GM21528 (cell line): ENCODE data around the gene RPL10.
"Not testable (repeated sequence)": the region's sequence is repeated elsewhere in the genome, so short reads cannot be mapped to it uniquely, and the experiment has no call there.

Source experiments
- ATAC-seq: cut with Tn5 transposase; IDR thresholded peaks from one replicate; pipeline ENCODE4 v1.9.1; 2021; ENCODE audit warnings: mild to moderate bottlenecking, moderate library complexity; ENCODE audit not compliant: unreplicated experiment, low FRiP score

RPL10 gene

GRCh38 chrX:154399527-154400368 lies 1.6 kb downstream of the RPL10 start:
- ATAC-seq, result no peak

GRCh38 chrX:154400369-154400817 lies 2.2 kb downstream of the RPL10 start:
- ATAC-seq, result not testable (repeated sequence)

- no peak for ATAC-seq
Measured at GRCh38 chrX:154401045-154401799, 3.0 kb downstream of the RPL10 start.

- no peak for ATAC-seq
Measured at GRCh38 chrX:154401918-154402621, 3.9 kb downstream of the RPL10 start.

- no peak for ATAC-seq
Measured at GRCh38 chrX:154402622-154403127, 4.5 kb downstream of the RPL10 start.

GRCh38 chrX:154403192-154403591 lies 5.0 kb downstream of the RPL10 start:
- no peak for ATAC-seq

- no peak for ATAC-seq
Measured at GRCh38 chrX:154403858-154404257, 5.7 kb downstream of the RPL10 start.

- ATAC-seq, result no peak
Measured at GRCh38 chrX:154404625-154405192, 6.5 kb downstream of the RPL10 start.

GRCh38 chrX:154408659-154409221 lies 10.6 kb downstream of the RPL10 start:
- ATAC-seq, result no peak

GRCh38 chrX:154409222-154409871 lies 11.2 kb downstream of the RPL10 start, which contains the start of gene DNASE1L1:
DNASE1L1 (minus strand) TSS chrX:154409254; CDS start chrX:154405568, 3,686 bp downstream.
- no peak for ATAC-seq

GRCh38 chrX:154411981-154412340 lies 13.8 kb downstream of the RPL10 start:
- ATAC-seq, result peak; percentile 46

GRCh38 chrX:154412468-154412867 lies 14.3 kb downstream of the RPL10 start:
- ATAC-seq, result no peak

- no peak for ATAC-seq
Measured at GRCh38 chrX:154413142-154413541, 15.0 kb downstream of the RPL10 start.

GRCh38 chrX:154417157-154417556 lies 19.0 kb downstream of the RPL10 start:
- ATAC-seq, result no peak

GRCh38 chrX:154419189-154419588 lies 21.0 kb downstream of the RPL10 start:
- no peak for ATAC-seq

GRCh38 chrX:154419688-154420401 lies 21.7 kb downstream of the RPL10 start:
- no peak for ATAC-seq

- no peak for ATAC-seq
Measured at GRCh38 chrX:154420402-154420756, 22.2 kb downstream of the RPL10 start.

GRCh38 chrX:154426916-154427770 lies 29.0 kb downstream of the RPL10 start:
- no peak for ATAC-seq
